Measurements from ENCODE around the gene LHPP.

Gene LHPP

GRCh38 chr10:124448696-124449169, 12.9 kb upstream of the LHPP start:
- no peak for FAIRE-seq

GRCh38 chr10:124449170-124450011, 12.2 kb upstream of the LHPP start:
- FAIRE-seq, result no peak

DNA sequence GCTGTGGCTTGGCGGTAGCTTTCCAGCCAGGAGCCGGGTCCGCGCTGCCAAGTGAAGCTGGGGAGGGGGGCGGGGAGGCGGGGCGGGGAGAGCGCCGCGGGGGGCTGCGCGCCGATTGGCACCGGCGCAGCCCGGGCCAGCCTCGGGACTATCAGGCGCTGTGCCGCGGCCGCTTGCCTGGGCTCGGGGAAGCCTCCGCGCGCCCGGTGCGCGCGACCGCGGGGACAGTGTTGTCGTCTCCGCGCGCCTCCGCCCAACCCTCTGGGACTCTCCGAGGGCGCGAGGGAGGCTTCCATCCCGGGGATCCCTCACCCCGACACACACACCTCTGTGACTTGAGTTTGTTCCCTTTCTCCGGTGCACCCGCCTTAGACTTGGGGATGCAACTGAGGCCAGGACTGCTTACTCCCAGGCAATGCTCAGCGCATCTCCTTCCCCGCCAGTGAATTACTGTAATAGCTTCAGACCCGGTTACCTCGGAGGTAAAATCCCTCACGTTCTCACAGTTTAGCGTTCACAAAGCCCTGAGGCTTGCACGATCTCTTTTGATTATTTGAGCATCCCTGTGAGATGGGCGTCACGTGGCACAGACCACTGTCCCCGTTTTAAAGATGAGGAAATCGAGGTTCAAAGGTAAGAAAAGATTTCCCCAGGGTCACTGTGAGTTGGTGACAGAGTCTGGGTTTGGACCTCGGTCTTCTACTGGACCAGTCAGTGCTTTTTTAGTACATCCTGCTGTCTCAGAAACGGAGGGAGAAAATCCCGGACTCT, 11.4 kb upstream of the LHPP start, which contains the start of gene NKX1-2:
Gene NKX1-2, minus strand, starts transcription at position 24 of the 771 bp plus-strand sequence. CDS start 92 bp downstream, outside the sequence.
- no peak for FAIRE-seq

DNA sequence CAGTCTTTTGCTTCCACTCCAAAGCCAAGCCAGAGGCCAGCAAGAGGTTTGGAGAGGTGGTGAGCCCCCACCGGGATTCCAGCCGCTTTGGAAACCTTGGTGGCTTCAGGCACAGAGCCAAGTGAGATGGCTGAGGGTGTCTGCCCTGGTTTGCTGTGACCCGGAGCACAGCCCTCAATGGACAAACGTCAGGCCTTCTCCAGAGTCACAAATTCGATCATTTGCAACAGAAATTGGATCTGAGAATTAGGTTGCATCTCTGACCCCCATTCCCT, 10.9 kb upstream of the LHPP start:
- FAIRE-seq, result no peak

- no peak for FAIRE-seq
Measured at GRCh38 chr10:124451276-124451675, 10.3 kb upstream of the LHPP start.

- no peak for FAIRE-seq
Measured at GRCh38 chr10:124453960-124454610, 7.5 kb upstream of the LHPP start.

DNA sequence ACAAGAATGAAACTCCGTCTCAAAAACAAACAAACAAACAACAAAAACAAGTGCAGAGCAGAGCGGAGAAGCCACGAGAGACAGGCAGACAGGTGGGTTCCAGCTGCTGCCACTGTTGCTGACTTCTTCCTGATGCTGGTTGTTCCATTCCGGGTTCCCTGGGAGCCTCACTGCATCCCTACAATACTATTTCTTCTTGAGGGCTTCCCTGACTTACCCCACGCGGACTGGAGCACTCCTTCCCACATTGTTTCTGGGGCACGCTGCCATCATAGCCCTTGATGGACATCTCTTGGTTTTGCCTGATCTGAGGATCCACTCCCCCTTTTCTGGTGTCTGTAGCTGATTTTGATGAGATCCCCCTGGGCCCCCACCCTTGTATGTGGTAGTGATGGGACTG, 6.2 kb upstream of the LHPP start:
- no peak for FAIRE-seq

DNA sequence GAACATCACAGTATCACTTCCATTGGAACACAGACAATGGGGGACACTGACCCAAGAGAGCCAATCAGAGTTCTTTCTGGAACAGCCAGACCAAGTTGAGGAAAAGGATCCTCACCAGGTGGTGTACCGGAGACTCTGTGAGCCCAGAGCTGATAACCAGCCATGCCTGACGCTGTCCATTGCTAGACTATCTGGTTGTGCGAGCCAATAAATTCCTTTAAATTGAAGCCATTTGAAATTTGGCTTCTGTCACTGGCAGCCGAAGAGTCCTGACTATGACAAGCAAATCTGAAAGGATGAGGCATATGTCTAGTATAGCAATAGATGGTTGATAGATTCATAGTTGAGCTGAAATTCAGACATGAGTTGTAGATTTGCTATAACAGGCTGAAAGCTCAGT, 3.1 kb upstream of the LHPP start:
- FAIRE-seq, result no peak

DNA sequence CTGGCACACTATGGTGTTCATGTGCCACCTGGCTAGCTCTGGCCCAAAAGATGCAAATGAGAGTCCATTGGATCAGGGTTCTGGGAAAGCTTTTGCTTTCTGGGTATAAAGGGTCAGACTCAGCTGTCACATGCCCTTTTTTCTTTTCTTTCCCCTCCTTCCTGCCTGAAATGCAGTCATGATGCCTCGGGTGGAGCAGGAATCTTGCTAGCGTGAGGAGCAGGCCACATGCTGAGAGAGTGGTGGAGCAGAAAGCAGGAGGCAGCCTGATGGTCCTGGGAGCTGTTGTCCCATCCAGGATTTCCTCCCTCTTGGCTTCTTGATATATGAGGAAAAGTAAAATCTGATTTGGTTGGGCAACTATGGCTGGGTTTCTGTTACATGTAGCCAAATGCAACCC, 2.7 kb upstream of the LHPP start:
- no peak for FAIRE-seq

GRCh38 chr10:124459395-124459794, 2.2 kb upstream of the LHPP start:
- FAIRE-seq, result no peak

GRCh38 chr10:124460144-124460543, 1.5 kb upstream of the LHPP start:
- no peak for FAIRE-seq

DNA sequence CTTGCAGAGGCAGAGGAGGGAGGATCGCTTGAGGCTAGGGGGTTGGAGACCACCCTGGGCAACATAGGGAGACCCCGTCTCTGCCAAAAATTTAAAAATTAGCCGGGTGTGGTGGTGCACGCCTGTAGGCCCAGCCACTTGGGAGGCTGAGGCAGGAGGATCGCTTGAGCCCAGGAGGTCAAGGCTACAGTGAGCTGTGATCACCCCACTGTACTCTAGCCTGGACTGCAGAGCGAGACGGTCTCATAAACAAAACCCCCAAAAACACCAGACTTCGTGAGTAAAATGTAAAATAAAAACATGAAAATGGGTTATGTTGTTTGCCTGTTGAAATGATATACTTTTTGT, 699 bp downstream of the LHPP start:
- no peak for FAIRE-seq

DNA sequence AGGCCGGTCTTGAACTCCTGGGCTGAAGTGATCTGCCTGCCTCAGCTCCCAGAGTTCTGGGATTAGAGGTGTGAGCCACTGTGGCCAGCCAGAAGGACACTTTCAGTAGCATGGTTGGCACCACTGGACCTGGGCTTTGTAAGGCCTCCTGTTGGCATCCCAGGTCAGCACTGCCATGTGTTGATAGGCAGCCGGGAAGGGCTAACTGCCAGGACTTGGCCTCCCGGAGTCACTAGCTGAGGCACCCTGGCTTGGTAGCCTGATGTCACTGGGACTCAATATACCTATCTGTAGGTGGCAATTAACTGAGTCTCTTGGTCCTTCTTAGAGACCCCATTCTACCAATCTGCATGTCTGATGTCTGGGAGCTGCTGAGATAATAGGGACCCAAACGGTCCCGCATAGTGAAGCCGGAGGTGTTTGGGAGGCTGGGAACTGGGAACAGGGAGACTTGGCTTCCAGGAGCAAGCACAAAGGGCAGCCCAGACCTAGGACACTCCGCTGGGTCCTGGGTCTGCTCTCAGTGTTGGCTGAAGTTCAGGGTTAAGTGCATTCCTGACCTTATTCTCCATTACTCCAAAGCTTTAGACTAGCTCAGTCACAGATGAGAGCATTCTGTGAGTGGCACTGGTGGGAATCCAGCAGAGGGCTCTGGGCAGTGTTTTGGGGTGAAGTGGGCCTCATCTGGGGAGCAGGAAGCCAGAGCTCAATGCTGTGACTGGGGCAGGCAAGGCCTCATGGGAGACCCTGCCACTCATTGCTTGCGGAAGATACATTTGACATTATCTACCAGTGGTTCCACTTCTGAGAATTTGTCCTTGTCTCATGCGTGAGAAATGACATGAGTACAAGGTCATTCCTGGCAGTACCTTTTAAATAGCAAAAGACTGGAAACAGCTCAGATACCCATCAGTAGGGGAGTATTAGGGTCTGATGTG, 2.7 kb downstream of the LHPP start:
- FAIRE-seq, result no peak

GRCh38 chr10:124465003-124465776, 3.6 kb downstream of the LHPP start:
- no peak for FAIRE-seq

GRCh38 chr10:124465777-124466488, 4.3 kb downstream of the LHPP start:
- FAIRE-seq, result no peak

DNA sequence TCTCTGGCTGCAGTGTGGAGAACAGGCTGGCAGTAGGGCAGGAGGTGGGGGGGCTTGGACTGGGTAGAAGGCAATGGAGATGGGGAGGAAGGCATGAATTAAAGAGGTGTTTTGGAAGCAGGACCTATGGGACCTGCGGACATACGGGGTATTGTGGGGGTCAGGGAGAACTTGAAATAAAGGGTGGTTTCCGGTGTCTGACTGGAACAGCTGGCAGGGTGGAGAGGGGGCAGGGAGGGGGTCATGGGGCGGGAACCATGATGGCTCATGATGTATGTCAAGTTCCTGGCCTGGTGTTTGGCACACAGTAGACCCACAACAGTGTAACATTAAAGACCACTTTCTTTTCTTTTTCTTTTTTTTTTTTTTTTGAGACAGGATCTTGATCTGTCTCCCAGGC, 5.5 kb downstream of the LHPP start:
- no peak for FAIRE-seq

- no peak for FAIRE-seq
Measured at GRCh38 chr10:124468624-124469023, 7.0 kb downstream of the LHPP start.

GRCh38 chr10:124469956-124470484, 8.4 kb downstream of the LHPP start:
- FAIRE-seq, result no peak

DNA sequence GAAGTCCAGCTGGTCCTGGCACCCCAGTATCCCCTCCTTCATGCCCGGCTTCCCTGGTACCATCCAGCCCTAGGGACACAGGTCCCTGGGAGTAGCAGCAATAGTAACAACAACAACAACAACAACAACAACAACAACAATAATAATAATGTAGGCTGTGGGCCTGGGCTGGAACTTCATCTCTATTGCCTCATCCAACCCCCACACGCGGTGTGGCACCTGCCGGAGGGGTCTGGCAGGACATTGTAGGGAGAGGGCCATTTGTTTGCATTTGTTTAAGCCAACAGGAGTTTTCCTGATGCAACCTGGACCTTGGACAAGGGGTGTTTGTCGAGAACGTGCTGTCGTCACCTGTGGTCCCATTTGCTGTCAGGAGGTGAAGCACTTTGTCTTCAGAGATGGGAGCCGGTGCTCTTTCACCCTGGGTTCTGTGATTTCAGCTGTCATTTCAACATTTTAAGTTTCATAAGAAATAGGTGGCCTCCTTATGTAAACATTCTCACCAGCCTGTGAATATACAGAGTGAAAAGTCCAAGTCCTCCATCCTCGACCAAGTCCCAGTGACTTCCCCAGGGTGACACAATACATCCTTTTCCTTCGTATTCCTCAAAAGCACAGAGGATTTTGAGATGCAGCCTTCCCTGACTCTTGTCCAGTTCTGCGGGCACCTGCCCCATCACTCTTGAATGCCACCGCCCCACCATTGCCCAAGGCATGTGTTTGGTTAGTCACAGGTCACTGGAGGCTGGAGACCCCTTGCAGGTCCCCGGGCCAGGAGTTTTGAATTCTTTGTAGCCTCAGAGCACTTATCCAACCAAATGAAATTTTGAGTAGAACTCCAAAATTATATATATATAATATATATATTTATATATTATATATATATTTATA, 9.2 kb downstream of the LHPP start:
- no peak for FAIRE-seq

DNA sequence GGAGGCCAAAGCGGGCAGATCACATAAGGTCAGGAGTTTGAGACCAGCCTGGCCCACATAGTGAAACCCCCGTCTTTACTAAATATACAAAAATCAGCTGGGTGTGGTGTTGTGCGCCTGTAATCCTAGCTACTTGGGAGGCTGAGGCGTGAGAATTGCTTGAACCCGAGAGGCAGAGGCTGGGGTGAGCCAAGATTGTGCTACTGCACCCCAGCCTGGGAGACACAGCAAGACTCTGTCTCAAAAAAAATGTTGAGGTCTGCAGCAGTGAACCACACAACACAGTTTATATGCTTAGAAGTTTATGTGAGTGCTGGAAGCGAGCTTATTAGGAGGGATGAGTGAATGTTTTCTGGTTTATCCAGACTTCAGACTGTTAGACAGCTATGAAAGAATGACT, 10.4 kb downstream of the LHPP start:
- FAIRE-seq, result no peak
